H1 (cell line): ENCODE measurements around the gene ETV4. TPM values are rescaled to one million over a fixed set of nuclear protein-coding genes. Genes with fewer than 3 reads are reported as not detected.

ENCODE experiments used
- CTCF ChIA-PET: fragments of 300-600 bp; sonication (Branson Sonifier 250); formaldehyde crosslinking; loops from one replicate; lab custom pipeline; 2021; ENCODE audit not compliant: partially characterized antibody; lab: Charles Lee
- POLR2A ChIA-PET: fragments of 300-600 bp; sonication (Branson Sonifier 250); formaldehyde crosslinking; loops from one replicate; lab custom pipeline; 2021; ENCODE audit warnings: inconsistent platforms; ENCODE audit not compliant: partially characterized antibody; lab: Charles Lee
- DNase-seq, 2 experiments: peaks; one replicate each; pipeline versions ENCODE4 v3.0.0 to v3.0.0-alpha.2; 2010 to 2022; ENCODE audit warnings: low spot score in 2 of 2, low read depth in 1 of 2, mixed read lengths in 1 of 2
- FAIRE-seq: peaks from 2 replicates; lab custom pipeline; 2011; peaks lifted over from hg19 to GRCh38; lab: Jason Lieb, UNC
- H2AFZ ChIP-seq: 2 replicates; pipeline ENCODE4 v1.8.1; 2012; ENCODE audit warnings: low read length, inconsistent platforms
- H2AK5ac ChIP-seq: 2 replicates; pipeline ENCODE4 v1.6.1; 2013; ENCODE audit warnings: low read depth, low read length
- H2BK120ac ChIP-seq: replicated peaks from 2 replicates; pipeline ENCODE3; 2013; ENCODE audit warnings: low read depth, low read length, inconsistent platforms
- H2BK12ac ChIP-seq: 2 replicates; pipeline ENCODE4 v1.6.1; 2013; ENCODE audit warnings: low read depth, low read length
- H2BK15ac ChIP-seq: 2 replicates; pipeline ENCODE4 v1.6.1; 2013; ENCODE audit warnings: low read length
- H2BK20ac ChIP-seq: 2 replicates; pipeline ENCODE4 v1.6.1; 2013; ENCODE audit warnings: low read length
- H2BK5ac ChIP-seq: 2 replicates; pipeline ENCODE4 v1.6.1; 2013; ENCODE audit warnings: low read depth, low read length
- H3K14ac ChIP-seq: 2 replicates; pipeline ENCODE4 v1.6.1; 2013; ENCODE audit warnings: inconsistent platforms; ENCODE audit not compliant: insufficient read length
- H3K18ac ChIP-seq: 2 replicates; pipeline ENCODE4 v1.6.1; 2013; ENCODE audit warnings: low read length; ENCODE audit errors: extremely low read depth
- H3K23ac ChIP-seq: 2 replicates; pipeline ENCODE4 v1.6.1; 2013; ENCODE audit warnings: inconsistent platforms; ENCODE audit not compliant: insufficient read length
- H3K23me2 ChIP-seq: 2 replicates; pipeline ENCODE4 v1.6.1; 2013; ENCODE audit warnings: low read depth, low read length
- H3K27ac ChIP-seq: 2 replicates; pipeline ENCODE4 v1.6.1; 2011; ENCODE audit warnings: low read depth, low read length, inconsistent platforms
- H3K27me3 ChIP-seq, 4 experiments: replicated peaks in 1 of 4; 1 replicate in 1 of 4; 2 replicates in 3 of 4; pipeline versions ENCODE4 v1.6.1 to v1.8.1; 2011 to 2013; ENCODE audit warnings: low read length in 3 of 4, mild to moderate bottlenecking in 3 of 4, inconsistent platforms in 2 of 4, mixed read lengths in 2 of 4, moderate library complexity in 1 of 4; ENCODE audit not compliant: control insufficient read depth in 3 of 4, insufficient read depth in 3 of 4; ENCODE audit errors: extremely low read depth in 1 of 4
- H3K36me3 ChIP-seq, 4 experiments: 2 replicates each; pipeline versions ENCODE4 v1.6.1 to v1.8.1; 2011 to 2013; ENCODE audit warnings: mild to moderate bottlenecking in 4 of 4, low read length in 3 of 4, moderate library complexity in 2 of 4, control low read depth in 1 of 4, inconsistent platforms in 1 of 4; ENCODE audit not compliant: insufficient read depth in 4 of 4, control insufficient read depth in 2 of 4
- H3K4ac ChIP-seq: replicated peaks from 2 replicates; pipeline ENCODE3; 2013; ENCODE audit warnings: low read length, low read depth, mixed read lengths, inconsistent platforms; ENCODE audit not compliant: insufficient read length
- H3K4me1 ChIP-seq, 4 experiments: replicated peaks in 1 of 4; 1 replicate in 1 of 4; 2 replicates in 3 of 4; pipeline versions ENCODE4 v1.6.1 to v1.8.1; 2011 to 2013; ENCODE audit warnings: low read length in 3 of 4, inconsistent platforms in 2 of 4, mixed read lengths in 1 of 4; ENCODE audit not compliant: insufficient read depth in 4 of 4, control insufficient read depth in 3 of 4
- H3K4me2 ChIP-seq, 2 experiments: 2 replicates each; pipeline versions ENCODE4 v1.6.1 to v1.8.1; 2011 to 2013; ENCODE audit warnings: low read depth in 2 of 2, low read length in 2 of 2, control low read depth in 1 of 2, inconsistent platforms in 1 of 2, mild to moderate bottlenecking in 1 of 2; ENCODE audit not compliant: insufficient read depth in 1 of 2
- H3K4me3 ChIP-seq, 4 experiments: fragments of 200-600, 300-600 bp in 1 of 4; sonication (generic), shearing (Covaris generic), sonication (Bioruptor Twin) in 1 of 4; 2 replicates each; pipeline versions ENCODE4 v1.5.1 to v1.8.1; 2011 to 2016; ENCODE audit warnings: low read length in 4 of 4, low read depth in 3 of 4, control low read depth in 2 of 4, inconsistent platforms in 2 of 4, mild to moderate bottlenecking in 2 of 4, mixed read lengths in 1 of 4, moderate library complexity in 1 of 4; ENCODE audit not compliant: insufficient read depth in 2 of 4; ENCODE audit errors: extremely low read depth in 1 of 4
- H3K56ac ChIP-seq: replicated peaks from 2 replicates; pipeline ENCODE3; 2013; ENCODE audit warnings: low read depth, mild to moderate bottlenecking, mixed read lengths, low read length, inconsistent platforms; ENCODE audit not compliant: insufficient read length
- H3K79me1 ChIP-seq: 2 replicates; pipeline ENCODE4 v1.6.1; 2013; ENCODE audit warnings: low read depth, low read length, control low read depth
- H3K79me2 ChIP-seq, 2 experiments: 2 replicates each; pipeline versions ENCODE4 v1.6.1 to v1.8.1; 2012 to 2013; ENCODE audit warnings: low read length in 2 of 2, mild to moderate bottlenecking in 2 of 2, inconsistent platforms in 1 of 2; ENCODE audit not compliant: insufficient read depth in 2 of 2, control insufficient read depth in 1 of 2
- H3K9ac ChIP-seq, 4 experiments: replicated peaks in 1 of 4; 1 replicate in 1 of 4; 2 replicates in 3 of 4; pipeline versions ENCODE4 v1.6.1 to v1.8.1; 2011 to 2013; ENCODE audit warnings: low read depth in 3 of 4, low read length in 3 of 4, control low read depth in 2 of 4, mild to moderate bottlenecking in 2 of 4, moderate library complexity in 2 of 4, inconsistent platforms in 1 of 4; ENCODE audit errors: extremely low read depth in 1 of 4
- H3K9me3 ChIP-seq, 2 experiments: 2 replicates each; pipeline versions ENCODE4 v1.6.1 to v1.8.1; 2012 to 2013; ENCODE audit warnings: mild to moderate bottlenecking in 2 of 2, moderate library complexity in 2 of 2, control low read depth in 1 of 2, inconsistent platforms in 1 of 2, low read depth in 1 of 2, low read length in 1 of 2, mixed read lengths in 1 of 2; ENCODE audit not compliant: insufficient read depth in 2 of 2
- H4K20me1 ChIP-seq, 2 experiments: replicated peaks in 1 of 2; 2 replicates each; pipeline versions ENCODE3 to v1.8.1; 2011 to 2013; ENCODE audit warnings: inconsistent platforms in 2 of 2, low read length in 2 of 2, mild to moderate bottlenecking in 1 of 2; ENCODE audit not compliant: insufficient read depth in 2 of 2, control insufficient read depth in 1 of 2
- H4K5ac ChIP-seq: 2 replicates; pipeline ENCODE4 v1.6.1; 2013; ENCODE audit warnings: low read length, low read depth, mixed read lengths, inconsistent platforms; ENCODE audit not compliant: insufficient read length
- H4K8ac ChIP-seq: 2 replicates; pipeline ENCODE4 v1.8.0; 2013; ENCODE audit warnings: mild to moderate bottlenecking, moderate library complexity, low read length, inconsistent platforms; ENCODE audit not compliant: insufficient read depth; ENCODE audit errors: extremely low read depth
- H4K91ac ChIP-seq: replicated peaks from 2 replicates; pipeline ENCODE3; 2013; ENCODE audit warnings: low read length, mixed read lengths, inconsistent platforms; ENCODE audit not compliant: insufficient read length
- BCL11A ChIP-seq, 2 experiments: IDR thresholded peaks; one replicate each; pipeline ENCODE4 v1.6.1; 2011; ENCODE audit warnings: low read depth in 2 of 2, low read length in 2 of 2, mild to moderate bottlenecking in 2 of 2
- EGR1 ChIP-seq: IDR thresholded peaks from 2 replicates; pipeline ENCODE4 v1.6.1; 2011; ENCODE audit warnings: low read depth, low read length, borderline replicate concordance
- HDAC2 ChIP-seq, 2 experiments: fragments of 300-600 bp in 1 of 2; sonication (generic) in 1 of 2; IDR thresholded peaks; 2 replicates each; pipeline ENCODE4 v1.6.1; 2011 to 2012; ENCODE audit warnings: low read depth in 2 of 2, low read length in 2 of 2, mild to moderate bottlenecking in 2 of 2, moderate library complexity in 2 of 2, borderline replicate concordance in 1 of 2, inconsistent platforms in 1 of 2
- NRF1 ChIP-seq: IDR thresholded peaks from 2 replicates; pipeline ENCODE4 v1.6.1; 2011; ENCODE audit warnings: mild to moderate bottlenecking, low read depth, low read length, improper control_type of control experiment
- POLR2A ChIP-seq, 2 experiments: IDR thresholded peaks; 1 replicate in 1 of 2; 2 replicates in 1 of 2; pipeline ENCODE4 v1.6.1; 2011; ENCODE audit warnings: low read depth in 2 of 2, low read length in 2 of 2, mild to moderate bottlenecking in 2 of 2; ENCODE audit errors: control extremely low read depth in 1 of 2
- POLR2AphosphoS5 ChIP-seq: IDR thresholded peaks from 2 replicates; pipeline ENCODE4 v1.6.1; 2011; ENCODE audit warnings: low read depth, low read length
- RXRA ChIP-seq: IDR thresholded peaks from 2 replicates; pipeline ENCODE4 v1.6.1; 2011; ENCODE audit warnings: low read depth, mild to moderate bottlenecking, low read length, moderate library complexity; ENCODE audit not compliant: insufficient read depth
- WGBS, 2 experiments: shearing (Covaris generic) in 1 of 2; methylation state at CpG; one replicate each; pipeline versions ENCODE4 v1.1.6 to v1.1.7; 2013 to 2015; ENCODE audit warnings: low lambda C conversion rate in 2 of 2, mixed read lengths in 2 of 2, inconsistent platforms in 1 of 2, low coverage in 1 of 2, missing lambda C conversion rate in 1 of 2; ENCODE audit not compliant: insufficient replicate concordance in 2 of 2, insufficient coverage in 1 of 2, insufficient read length in 1 of 2; ENCODE audit errors: extremely low coverage in 1 of 2, missing lambda C conversion rate in 1 of 2; 5-methylcytosine and 5-hydroxymethylcytosine counted together
- polyA plus RNA-seq, 7 experiments: library from polyadenylated mRNA; depleted of rRNA in 3 of 7; stranded (reverse) in 5 of 7; unstranded in 2 of 7; fragments of >200 nt in 5 of 7; fragments of 200-250 nt in 2 of 7; gene quantifications; 1 replicate in 5 of 7; 2 replicates in 1 of 7; 4 replicates in 1 of 7; pipeline versions ENCODE4 v1.2.1 to v1.2.3, GENCODE V29; 2011 to 2013; ENCODE audit warnings: missing spikeins in 2 of 7, mixed read lengths in 2 of 7
- total RNA-seq: library from RNA; stranded (reverse); fragmentation: NEBNext Ultra II Directional; extraction: Animal tissue kit (Norgen Biotek cat#: 25700); gene quantifications from 2 replicates; pipeline ENCODE4 v1.2.1, GENCODE V29; 2021
- TF ChIP-seq, protein P1 (sequence below): IDR thresholded peaks from 2 replicates; pipeline ENCODE4 v1.6.1; 2012; ENCODE audit warnings: inconsistent platforms
- TF ChIP-seq, protein P2 (sequence below): IDR thresholded peaks from 2 replicates; pipeline ENCODE4 v1.6.1; 2011; ENCODE audit warnings: low read length, improper control_type of control experiment

Gene ETV4
- total and polyA plus RNA-seq, 2 of the 8 experiments (the other 6 are each of a cell fraction or from before 2014, with no cell fraction given) = 75.2 to 143 TPM

DNA sequence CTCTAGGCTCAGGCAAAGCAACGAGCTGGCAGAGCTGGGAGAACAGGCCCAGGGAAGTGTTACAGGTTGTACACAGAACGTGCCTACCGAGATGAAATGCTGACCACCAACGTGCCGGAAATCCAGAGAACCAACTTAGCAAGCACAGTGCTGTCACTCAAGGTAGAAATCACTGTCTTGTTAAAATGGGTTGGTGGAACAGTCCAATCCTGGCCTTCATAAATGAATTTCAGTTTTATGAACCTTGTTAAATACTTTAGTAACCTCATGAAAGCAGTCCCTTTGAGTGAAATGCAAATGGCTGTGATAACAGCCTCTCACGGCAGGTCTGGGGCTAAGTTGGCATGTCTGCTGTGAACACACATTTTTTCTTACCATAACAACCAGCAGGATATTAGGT, 29.0 kb downstream of the ETV4 start:
- no peak overlapping the region for H3K18ac ChIP-seq
- H3K4me2 ChIP-seq = no peak overlapping the region
- no peak overlapping the region for H4K8ac ChIP-seq
- H3K36me3 ChIP-seq = peaks cover 17 to 71% (median 41%) of the 10 kb centered on the region in 4 experiments
- H2BK5ac ChIP-seq = no peak overlapping the region
- H3K9me3 ChIP-seq = no peaks in the 10 kb centered on the region
- H2BK120ac ChIP-seq = no peak overlapping the region
- no peaks in the 10 kb centered on the region for H3K79me1 ChIP-seq
- TF ChIP-seq NRF1 = no peak
- no peak for TF ChIP-seq POLR2AphosphoS5
- no peak for TF ChIP-seq EGR1
- TF ChIP-seq, protein P1, sequence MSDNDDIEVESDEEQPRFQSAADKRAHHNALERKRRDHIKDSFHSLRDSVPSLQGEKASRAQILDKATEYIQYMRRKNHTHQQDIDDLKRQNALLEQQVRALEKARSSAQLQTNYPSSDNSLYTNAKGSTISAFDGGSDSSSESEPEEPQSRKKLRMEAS = no peak
- TF ChIP-seq, protein P2, sequence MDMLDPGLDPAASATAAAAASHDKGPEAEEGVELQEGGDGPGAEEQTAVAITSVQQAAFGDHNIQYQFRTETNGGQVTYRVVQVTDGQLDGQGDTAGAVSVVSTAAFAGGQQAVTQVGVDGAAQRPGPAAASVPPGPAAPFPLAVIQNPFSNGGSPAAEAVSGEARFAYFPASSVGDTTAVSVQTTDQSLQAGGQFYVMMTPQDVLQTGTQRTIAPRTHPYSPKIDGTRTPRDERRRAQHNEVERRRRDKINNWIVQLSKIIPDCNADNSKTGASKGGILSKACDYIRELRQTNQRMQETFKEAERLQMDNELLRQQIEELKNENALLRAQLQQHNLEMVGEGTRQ = no peak
- TF ChIP-seq POLR2A (IDR thresholded peaks at IDR 0.05; ENCODE audit: control extremely low read depth in 1 of 2, low read depth in 2 of 2, low read length in 2 of 2) = no peak
- no peak for TF ChIP-seq RXRA
- TF ChIP-seq BCL11A (IDR thresholded peaks at IDR 0.05; ENCODE audit: low read depth in 2 of 2, low read length in 2 of 2) = no peak
- TF ChIP-seq HDAC2 (IDR thresholded peaks at IDR 0.05; ENCODE audit: borderline replicate concordance in 1 of 2, low read depth in 2 of 2, low read length in 2 of 2) = no peak
- TF ChIP-seq, all 59 proteins: peak for 0
- Histone ChIP-seq H3K9ac (no peak overlapping the region), H2BK20ac (no peak overlapping the region), H4K20me1 (peaks cover 0 to 3% of the 10 kb centered on the region in 2 experiments), H3K4me3 (no peak overlapping the region), H3K27me3 (no peaks in the 10 kb centered on the region), H4K91ac (no peak overlapping the region), H3K4me1 (no peaks in the 10 kb centered on the region), H2BK12ac (no peak overlapping the region), H2AK5ac (no peak overlapping the region), H3K27ac (no peak overlapping the region), H2AFZ (no peak overlapping the region), H3K14ac (no peak overlapping the region), H3K4ac (no peak overlapping the region), H3K79me2 (no peaks in the 10 kb centered on the region), H3K23ac (no peak overlapping the region), H4K5ac (no peak overlapping the region), H3K56ac (no peak overlapping the region), H3K23me2 (no peaks in the 10 kb centered on the region), H2BK15ac (no peak overlapping the region)
- no peak for FAIRE-seq
- ChIA-PET CTCF (interaction anchor here (1.1 kb wide), 2 partner anchors 37 to 60 kb away, joined by 3 read pairs; no protein-coding TSS in a partner anchor), POLR2A (interaction anchor here (1.1 to 1.4 kb wide), 2 partner anchors 9 to 11 kb away, joined by 3 to 4 read pairs; no protein-coding TSS in a partner anchor)
- 83% methylated on average over 6 of the region's 6 CpGs; no CpG with 5 or more reads in 1 of the 2 experiments for WGBS, 2 experiments
- no peak for DNase-seq
